H1 (cell line): ENCODE results near the gene GULP1. TPM values are rescaled to one million over a fixed set of nuclear protein-coding genes. Genes with fewer than 3 reads are reported as not detected.

Source experiments
- KDM1A ChIP-seq: fragments of 200-600, 300-600 bp; sonication (generic); IDR thresholded peaks from 2 replicates; pipeline ENCODE4 v1.7.1; 2016; ENCODE audit warnings: mild to moderate bottlenecking, low read length, borderline replicate concordance
- NRF1 ChIP-seq: IDR thresholded peaks from 2 replicates; pipeline ENCODE4 v1.6.1; 2011; ENCODE audit warnings: mild to moderate bottlenecking, low read depth, low read length, improper control_type of control experiment
- polyA plus RNA-seq, 7 experiments: library from polyadenylated mRNA; depleted of rRNA in 3 of 7; stranded (reverse) in 5 of 7; unstranded in 2 of 7; fragments of >200 nt in 5 of 7; fragments of 200-250 nt in 2 of 7; gene quantifications; 1 replicate in 5 of 7; 2 replicates in 1 of 7; 4 replicates in 1 of 7; pipeline versions ENCODE4 v1.2.1 to v1.2.3, GENCODE V29; 2011 to 2013; ENCODE audit warnings: missing spikeins in 2 of 7, mixed read lengths in 2 of 7
- total RNA-seq: library from RNA; stranded (reverse); fragmentation: NEBNext Ultra II Directional; extraction: Animal tissue kit (Norgen Biotek cat#: 25700); gene quantifications from 2 replicates; pipeline ENCODE4 v1.2.1, GENCODE V29; 2021
- TF ChIP-seq, protein P1 (sequence below): fragments of 300-600 bp; sonication (generic); IDR thresholded peaks from 2 replicates; pipeline ENCODE4 v1.7.1; 2012; ENCODE audit warnings: low read length, moderate library complexity, mild to moderate bottlenecking, inconsistent platforms; ENCODE audit not compliant: insufficient replicate concordance

GULP1 gene
- total and polyA plus RNA-seq, 2 of the 8 experiments (the other 6 are each of a cell fraction or from before 2014, with no cell fraction given), result 69.7 to 139 TPM

- TF ChIP-seq, protein P1, sequence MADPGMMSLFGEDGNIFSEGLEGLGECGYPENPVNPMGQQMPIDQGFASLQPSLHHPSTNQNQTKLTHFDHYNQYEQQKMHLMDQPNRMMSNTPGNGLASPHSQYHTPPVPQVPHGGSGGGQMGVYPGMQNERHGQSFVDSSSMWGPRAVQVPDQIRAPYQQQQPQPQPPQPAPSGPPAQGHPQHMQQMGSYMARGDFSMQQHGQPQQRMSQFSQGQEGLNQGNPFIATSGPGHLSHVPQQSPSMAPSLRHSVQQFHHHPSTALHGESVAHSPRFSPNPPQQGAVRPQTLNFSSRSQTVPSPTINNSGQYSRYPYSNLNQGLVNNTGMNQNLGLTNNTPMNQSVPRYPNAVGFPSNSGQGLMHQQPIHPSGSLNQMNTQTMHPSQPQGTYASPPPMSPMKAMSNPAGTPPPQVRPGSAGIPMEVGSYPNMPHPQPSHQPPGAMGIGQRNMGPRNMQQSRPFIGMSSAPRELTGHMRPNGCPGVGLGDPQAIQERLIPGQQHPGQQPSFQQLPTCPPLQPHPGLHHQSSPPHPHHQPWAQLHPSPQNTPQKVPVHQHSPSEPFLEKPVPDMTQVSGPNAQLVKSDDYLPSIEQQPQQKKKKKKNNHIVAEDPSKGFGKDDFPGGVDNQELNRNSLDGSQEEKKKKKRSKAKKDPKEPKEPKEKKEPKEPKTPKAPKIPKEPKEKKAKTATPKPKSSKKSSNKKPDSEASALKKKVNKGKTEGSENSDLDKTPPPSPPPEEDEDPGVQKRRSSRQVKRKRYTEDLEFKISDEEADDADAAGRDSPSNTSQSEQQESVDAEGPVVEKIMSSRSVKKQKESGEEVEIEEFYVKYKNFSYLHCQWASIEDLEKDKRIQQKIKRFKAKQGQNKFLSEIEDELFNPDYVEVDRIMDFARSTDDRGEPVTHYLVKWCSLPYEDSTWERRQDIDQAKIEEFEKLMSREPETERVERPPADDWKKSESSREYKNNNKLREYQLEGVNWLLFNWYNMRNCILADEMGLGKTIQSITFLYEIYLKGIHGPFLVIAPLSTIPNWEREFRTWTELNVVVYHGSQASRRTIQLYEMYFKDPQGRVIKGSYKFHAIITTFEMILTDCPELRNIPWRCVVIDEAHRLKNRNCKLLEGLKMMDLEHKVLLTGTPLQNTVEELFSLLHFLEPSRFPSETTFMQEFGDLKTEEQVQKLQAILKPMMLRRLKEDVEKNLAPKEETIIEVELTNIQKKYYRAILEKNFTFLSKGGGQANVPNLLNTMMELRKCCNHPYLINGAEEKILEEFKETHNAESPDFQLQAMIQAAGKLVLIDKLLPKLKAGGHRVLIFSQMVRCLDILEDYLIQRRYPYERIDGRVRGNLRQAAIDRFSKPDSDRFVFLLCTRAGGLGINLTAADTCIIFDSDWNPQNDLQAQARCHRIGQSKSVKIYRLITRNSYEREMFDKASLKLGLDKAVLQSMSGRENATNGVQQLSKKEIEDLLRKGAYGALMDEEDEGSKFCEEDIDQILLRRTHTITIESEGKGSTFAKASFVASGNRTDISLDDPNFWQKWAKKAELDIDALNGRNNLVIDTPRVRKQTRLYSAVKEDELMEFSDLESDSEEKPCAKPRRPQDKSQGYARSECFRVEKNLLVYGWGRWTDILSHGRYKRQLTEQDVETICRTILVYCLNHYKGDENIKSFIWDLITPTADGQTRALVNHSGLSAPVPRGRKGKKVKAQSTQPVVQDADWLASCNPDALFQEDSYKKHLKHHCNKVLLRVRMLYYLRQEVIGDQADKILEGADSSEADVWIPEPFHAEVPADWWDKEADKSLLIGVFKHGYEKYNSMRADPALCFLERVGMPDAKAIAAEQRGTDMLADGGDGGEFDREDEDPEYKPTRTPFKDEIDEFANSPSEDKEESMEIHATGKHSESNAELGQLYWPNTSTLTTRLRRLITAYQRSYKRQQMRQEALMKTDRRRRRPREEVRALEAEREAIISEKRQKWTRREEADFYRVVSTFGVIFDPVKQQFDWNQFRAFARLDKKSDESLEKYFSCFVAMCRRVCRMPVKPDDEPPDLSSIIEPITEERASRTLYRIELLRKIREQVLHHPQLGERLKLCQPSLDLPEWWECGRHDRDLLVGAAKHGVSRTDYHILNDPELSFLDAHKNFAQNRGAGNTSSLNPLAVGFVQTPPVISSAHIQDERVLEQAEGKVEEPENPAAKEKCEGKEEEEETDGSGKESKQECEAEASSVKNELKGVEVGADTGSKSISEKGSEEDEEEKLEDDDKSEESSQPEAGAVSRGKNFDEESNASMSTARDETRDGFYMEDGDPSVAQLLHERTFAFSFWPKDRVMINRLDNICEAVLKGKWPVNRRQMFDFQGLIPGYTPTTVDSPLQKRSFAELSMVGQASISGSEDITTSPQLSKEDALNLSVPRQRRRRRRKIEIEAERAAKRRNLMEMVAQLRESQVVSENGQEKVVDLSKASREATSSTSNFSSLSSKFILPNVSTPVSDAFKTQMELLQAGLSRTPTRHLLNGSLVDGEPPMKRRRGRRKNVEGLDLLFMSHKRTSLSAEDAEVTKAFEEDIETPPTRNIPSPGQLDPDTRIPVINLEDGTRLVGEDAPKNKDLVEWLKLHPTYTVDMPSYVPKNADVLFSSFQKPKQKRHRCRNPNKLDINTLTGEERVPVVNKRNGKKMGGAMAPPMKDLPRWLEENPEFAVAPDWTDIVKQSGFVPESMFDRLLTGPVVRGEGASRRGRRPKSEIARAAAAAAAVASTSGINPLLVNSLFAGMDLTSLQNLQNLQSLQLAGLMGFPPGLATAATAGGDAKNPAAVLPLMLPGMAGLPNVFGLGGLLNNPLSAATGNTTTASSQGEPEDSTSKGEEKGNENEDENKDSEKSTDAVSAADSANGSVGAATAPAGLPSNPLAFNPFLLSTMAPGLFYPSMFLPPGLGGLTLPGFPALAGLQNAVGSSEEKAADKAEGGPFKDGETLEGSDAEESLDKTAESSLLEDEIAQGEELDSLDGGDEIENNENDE, result no peak
- TF ChIP-seq NRF1 (no peak), KDM1A (no peak)
Measured at GRCh38 chr2:188473306-188473705, 181.6 kb downstream of the GULP1 start (continued).
